HEK293 (cell line): Measurements from ENCODE around the gene AFF4.

Experiments
- ATF2 ChIP-seq: fragments of 450-650 bp; formaldehyde crosslinking; IDR thresholded peaks from 2 replicates; pipeline ENCODE4 v1.5.1; 2016; ENCODE audit warnings: missing biosample characterization, missing genetic modification characterization, low read depth
- BCL11B ChIP-seq: fragments of 450-650 bp; formaldehyde crosslinking; IDR thresholded peaks from 2 replicates; pipeline ENCODE4 v1.5.1; 2016; ENCODE audit warnings: low read depth, missing biosample characterization, missing genetic modification characterization
- CTCF ChIP-seq: fragments of 450-650 bp; formaldehyde crosslinking; IDR thresholded peaks from 2 replicates; pipeline ENCODE4 v1.5.1; 2016; ENCODE audit warnings: missing biosample characterization, missing genetic modification characterization
- HOXA7 ChIP-seq: sonication (generic); formaldehyde crosslinking; IDR thresholded peaks from 2 replicates; pipeline ENCODE4 v1.8.1; 2022; ENCODE audit warnings: missing genetic modification reagents, borderline replicate concordance
- KLF16 ChIP-seq: fragments of 450-650 bp; formaldehyde crosslinking; IDR thresholded peaks from 2 replicates; pipeline ENCODE4 v1.5.1; 2017; ENCODE audit warnings: missing biosample characterization, missing genetic modification characterization
- OSR2 ChIP-seq: fragments of 450-650 bp; formaldehyde crosslinking; IDR thresholded peaks from 2 replicates; pipeline ENCODE4 v1.5.1; 2016; ENCODE audit warnings: missing biosample characterization, missing genetic modification characterization
- PRDM10 ChIP-seq: fragments of 450-650 bp; formaldehyde crosslinking; IDR thresholded peaks from 2 replicates; pipeline ENCODE4 v1.5.1; 2016; ENCODE audit warnings: missing biosample characterization, missing genetic modification characterization
- ZBTB1 ChIP-seq: fragments of 450-650 bp; formaldehyde crosslinking; IDR thresholded peaks from 2 replicates; pipeline ENCODE4 v1.5.1; 2016; ENCODE audit warnings: missing biosample characterization, missing genetic modification characterization
- ZBTB7A ChIP-seq: fragments of 450-650 bp; formaldehyde crosslinking; IDR thresholded peaks from 2 replicates; pipeline ENCODE4 v1.5.1; 2016; ENCODE audit warnings: low read depth, missing biosample characterization, missing genetic modification characterization
- ZNF112 ChIP-seq: fragments of 450-650 bp; formaldehyde crosslinking; IDR thresholded peaks from 2 replicates; pipeline ENCODE4 v1.5.0; 2017; ENCODE audit warnings: missing biosample characterization, missing genetic modification characterization
- ZNF114 ChIP-seq: fragments of 450-650 bp; formaldehyde crosslinking; IDR thresholded peaks from 2 replicates; pipeline ENCODE4 v1.5.0; 2017; ENCODE audit warnings: missing biosample characterization, missing genetic modification characterization
- ZNF223 ChIP-seq: fragments of 450-650 bp; formaldehyde crosslinking; IDR thresholded peaks from 2 replicates; pipeline ENCODE4 v1.5.1; 2016; ENCODE audit warnings: missing biosample characterization, missing genetic modification characterization
- ZNF354C ChIP-seq: fragments of 450-650 bp; formaldehyde crosslinking; IDR thresholded peaks from 2 replicates; pipeline ENCODE4 v1.5.1; 2016; ENCODE audit warnings: missing biosample characterization, missing genetic modification characterization, low read depth, borderline replicate concordance
- ZNF394 ChIP-seq: fragments of 450-650 bp; formaldehyde crosslinking; IDR thresholded peaks from 2 replicates; pipeline ENCODE4 v1.5.1; 2016; ENCODE audit warnings: missing biosample characterization, missing genetic modification characterization, mild to moderate bottlenecking, moderate library complexity, borderline replicate concordance
- ZNF518A ChIP-seq: fragments of 450-650 bp; formaldehyde crosslinking; conservative IDR thresholded peaks from 2 replicates; pipeline ENCODE4 v1.5.1; 2016; ENCODE audit warnings: low read depth, missing biosample characterization, missing genetic modification characterization
- ZNF548 ChIP-seq: fragments of 450-650 bp; formaldehyde crosslinking; IDR thresholded peaks from 2 replicates; pipeline ENCODE4 v1.5.1; 2016; ENCODE audit warnings: missing biosample characterization, missing genetic modification characterization
- ZNF596 ChIP-seq: fragments of 450-650 bp; IDR thresholded peaks from 2 replicates; pipeline ENCODE4 v1.5.0; 2018; ENCODE audit warnings: missing biosample characterization, mild to moderate bottlenecking, missing genetic modification characterization, moderate library complexity
- ZNF624 ChIP-seq: fragments of 450-650 bp; formaldehyde crosslinking; IDR thresholded peaks from 2 replicates; pipeline ENCODE4 v1.5.1; 2017; ENCODE audit warnings: missing biosample characterization, missing genetic modification characterization
- ZNF658 ChIP-seq: fragments of 450-650 bp; formaldehyde crosslinking; IDR thresholded peaks from 2 replicates; pipeline ENCODE4; 2016; ENCODE audit warnings: missing biosample characterization, missing genetic modification characterization
- ZNF707 ChIP-seq: fragments of 450-650 bp; formaldehyde crosslinking; IDR thresholded peaks from 2 replicates; pipeline ENCODE4 v1.5.1; 2016; ENCODE audit warnings: missing biosample characterization, missing genetic modification characterization
- ZNF76 ChIP-seq: fragments of 450-650 bp; formaldehyde crosslinking; IDR thresholded peaks from 2 replicates; pipeline ENCODE4; 2016; ENCODE audit warnings: low read depth, missing biosample characterization, missing genetic modification characterization, borderline replicate concordance
- ZSCAN16 ChIP-seq: fragments of 450-650 bp; formaldehyde crosslinking; IDR thresholded peaks from 2 replicates; pipeline ENCODE4 v1.5.1; 2016; ENCODE audit warnings: missing biosample characterization, missing genetic modification characterization

The AFF4 gene

GRCh38 chr5:132962429-132963021 lies 909 bp downstream of the AFF4 start (continued):
- TF ChIP-seq ZNF223 (tag by site-specific recombination) (no peak), CTCF (tag by site-specific recombination) (no peak), ATF2 (tag by site-specific recombination) (peak; percentile 84), PRDM10 (tag by site-specific recombination) (peak; percentile 27), ZNF112 (no peak), ZNF658 (tag by site-specific recombination) (no peak), ZNF518A (tag by site-specific recombination) (no peak), ZNF624 (tag by site-specific recombination) (no peak), ZNF76 (peak; percentile 47), ZNF354C (no peak), KLF16 (no peak), ZSCAN16 (no peak), ZNF707 (tag by site-specific recombination) (no peak), ZBTB7A (tag by site-specific recombination) (no peak), OSR2 (no peak), ZNF394 (no peak), BCL11B (tag by site-specific recombination) (no peak), ZNF596 (no peak), ZBTB1 (tag by site-specific recombination) (peak; percentile 41; the same call in 1 of the 2 replicates), ZNF548 (no peak), ZNF114 (tag by site-specific recombination) (no peak), HOXA7 (CRISPR knock-in tag) (no peak)
